Epithelial cell of proximal tubule (primary cell): ENCODE results near the gene POSTN. TPM values are rescaled to one million over a fixed set of nuclear protein-coding genes. Genes with fewer than 3 reads are reported as not detected.
"Not testable (repeated sequence)": the region's sequence is repeated elsewhere in the genome, so short reads cannot be mapped to it uniquely, and the experiment has no call there.

Experiments used
- DNase-seq: peaks from one replicate; pipeline ENCODE4 v3.0.0-alpha.2; 2011; ENCODE audit warnings: low read depth
- H3K4me3 ChIP-seq: 2 replicates; pipeline ENCODE4 v1.5.1; 2011; ENCODE audit warnings: low read depth, mild to moderate bottlenecking, low read length
- CTCF ChIP-seq: conservative IDR thresholded peaks from 2 replicates; pipeline ENCODE4 v1.5.1; 2012; ENCODE audit warnings: low read depth, mild to moderate bottlenecking, low read length
- total RNA-seq: library from RNA; depleted of rRNA; stranded (reverse); fragments of >200 nt; gene quantifications from 2 replicates; pipeline ENCODE4 v1.2.3, GENCODE V29; 2015

Gene POSTN
- total RNA-seq, 1 donor from 2014 or later: 0.52 TPM

- no peak for TF ChIP-seq CTCF
- H3K4me3 ChIP-seq: no peak overlapping the region
- DNase-seq: no peak
Measured at GRCh38 chr13:37585541-37585940, 13.0 kb downstream of the POSTN start.

GRCh38 chr13:37576601-37577000 is 22.0 kb downstream of the POSTN start:
- no peak overlapping the region for H3K4me3 ChIP-seq
- DNase-seq: no peak
- TF ChIP-seq CTCF: no peak

- no peak for DNase-seq
- H3K4me3 ChIP-seq: no peak overlapping the region
- no peak for TF ChIP-seq CTCF
Measured at GRCh38 chr13:37565425-37565824, 33.1 kb downstream of the POSTN start.

GRCh38 chr13:37561031-37561430 is 37.5 kb downstream of the POSTN start:
- H3K4me3 ChIP-seq: no peak overlapping the region
- no peak for TF ChIP-seq CTCF
- no peak for DNase-seq

- no peak for DNase-seq
- no peak overlapping the region for H3K4me3 ChIP-seq
- TF ChIP-seq CTCF: no peak
Measured at GRCh38 chr13:37560526-37560925, 38.0 kb downstream of the POSTN start.

- not testable (repeated sequence) for H3K4me3 ChIP-seq, DNase-seq
Measured at GRCh38 chr13:37558766-37559165, 39.8 kb downstream of the POSTN start.

GRCh38 chr13:37546087-37546486 is 52.5 kb downstream of the POSTN start:
- no peak for TF ChIP-seq CTCF
- no peak overlapping the region for H3K4me3 ChIP-seq
- DNase-seq: no peak

GRCh38 chr13:37544995-37545394 is 53.6 kb downstream of the POSTN start:
- no peak overlapping the region for H3K4me3 ChIP-seq
- DNase-seq: no peak
- no peak for TF ChIP-seq CTCF
